Measurements from ENCODE around the gene NOTCH3. TPM values are rescaled to one million over a fixed set of nuclear protein-coding genes. Genes with fewer than 3 reads are reported as not detected.

Gene NOTCH3
- 10 to 100 TPM; 17.7 to 91.4 (median 41.4) TPM for total RNA-seq

DNA sequence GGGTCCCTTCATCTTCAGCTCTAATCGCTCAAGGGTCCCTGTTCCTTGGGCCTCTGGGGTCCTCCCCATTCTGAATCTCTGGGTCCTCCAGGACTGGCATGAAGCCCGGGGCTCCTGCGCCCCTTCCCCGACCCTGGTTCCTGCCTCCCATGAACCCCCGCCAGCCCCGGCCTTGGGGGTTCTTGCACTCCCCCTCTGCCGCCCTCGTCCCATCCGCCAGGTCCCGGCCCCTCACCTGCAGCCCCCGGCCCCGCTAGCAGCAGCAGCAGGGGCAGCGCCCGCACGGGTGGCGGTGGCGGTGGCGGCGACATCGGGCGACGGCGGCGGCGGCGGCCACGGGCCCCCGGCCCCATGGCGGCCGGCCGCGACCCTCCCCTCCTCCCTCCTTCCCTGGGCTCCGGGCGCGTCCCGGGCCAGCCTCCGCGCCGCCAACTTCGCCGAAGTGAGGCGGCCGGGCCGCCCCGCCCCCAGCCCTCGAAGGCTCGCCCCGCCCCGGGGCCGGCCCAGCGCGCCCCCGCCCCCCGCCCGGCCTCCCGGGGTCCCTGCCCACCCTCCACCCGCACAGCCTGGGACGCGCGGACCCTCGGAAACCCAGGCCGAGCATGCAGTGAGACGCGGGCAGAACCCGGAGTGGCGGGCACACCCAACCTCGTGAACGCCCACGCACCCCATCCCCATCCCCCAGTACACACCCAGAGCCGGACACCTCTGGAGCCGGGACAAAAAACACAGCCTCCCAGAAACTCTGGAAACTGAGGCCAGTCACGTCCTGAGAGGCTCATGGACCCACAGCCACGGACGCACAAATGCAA is at the start of gene NOTCH3:
TSS of gene NOTCH3 (minus strand) at position 443 of the 812 bp plus-strand sequence. CDS start at position 353, 90 bp downstream.
- TF ChIP-seq, protein P1, sequence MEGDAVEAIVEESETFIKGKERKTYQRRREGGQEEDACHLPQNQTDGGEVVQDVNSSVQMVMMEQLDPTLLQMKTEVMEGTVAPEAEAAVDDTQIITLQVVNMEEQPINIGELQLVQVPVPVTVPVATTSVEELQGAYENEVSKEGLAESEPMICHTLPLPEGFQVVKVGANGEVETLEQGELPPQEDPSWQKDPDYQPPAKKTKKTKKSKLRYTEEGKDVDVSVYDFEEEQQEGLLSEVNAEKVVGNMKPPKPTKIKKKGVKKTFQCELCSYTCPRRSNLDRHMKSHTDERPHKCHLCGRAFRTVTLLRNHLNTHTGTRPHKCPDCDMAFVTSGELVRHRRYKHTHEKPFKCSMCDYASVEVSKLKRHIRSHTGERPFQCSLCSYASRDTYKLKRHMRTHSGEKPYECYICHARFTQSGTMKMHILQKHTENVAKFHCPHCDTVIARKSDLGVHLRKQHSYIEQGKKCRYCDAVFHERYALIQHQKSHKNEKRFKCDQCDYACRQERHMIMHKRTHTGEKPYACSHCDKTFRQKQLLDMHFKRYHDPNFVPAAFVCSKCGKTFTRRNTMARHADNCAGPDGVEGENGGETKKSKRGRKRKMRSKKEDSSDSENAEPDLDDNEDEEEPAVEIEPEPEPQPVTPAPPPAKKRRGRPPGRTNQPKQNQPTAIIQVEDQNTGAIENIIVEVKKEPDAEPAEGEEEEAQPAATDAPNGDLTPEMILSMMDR (IDR thresholded peaks at IDR 0.05; ENCODE audit: low read depth), result no peak

DNA sequence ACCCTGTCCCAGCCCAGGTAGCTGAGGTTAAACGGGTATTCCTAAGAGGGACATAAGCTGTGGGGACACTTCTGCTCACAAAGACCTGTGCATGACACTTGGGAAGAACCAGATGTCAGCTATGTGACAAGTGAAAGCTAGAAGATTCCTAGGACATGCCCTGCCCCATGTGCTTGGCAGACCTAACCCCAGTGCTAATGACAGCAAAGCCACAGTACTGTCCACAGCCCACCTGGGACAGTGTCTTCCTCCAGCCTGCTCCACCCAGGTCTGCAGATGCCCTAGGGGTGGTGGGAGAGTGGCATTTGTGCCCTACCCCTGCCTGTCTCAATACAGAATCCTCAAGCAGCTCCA is 49.8 kb upstream of the NOTCH3 start:
- TF ChIP-seq, protein P1 (IDR thresholded peaks at IDR 0.05; ENCODE audit: low read depth), result no peak

DNA sequence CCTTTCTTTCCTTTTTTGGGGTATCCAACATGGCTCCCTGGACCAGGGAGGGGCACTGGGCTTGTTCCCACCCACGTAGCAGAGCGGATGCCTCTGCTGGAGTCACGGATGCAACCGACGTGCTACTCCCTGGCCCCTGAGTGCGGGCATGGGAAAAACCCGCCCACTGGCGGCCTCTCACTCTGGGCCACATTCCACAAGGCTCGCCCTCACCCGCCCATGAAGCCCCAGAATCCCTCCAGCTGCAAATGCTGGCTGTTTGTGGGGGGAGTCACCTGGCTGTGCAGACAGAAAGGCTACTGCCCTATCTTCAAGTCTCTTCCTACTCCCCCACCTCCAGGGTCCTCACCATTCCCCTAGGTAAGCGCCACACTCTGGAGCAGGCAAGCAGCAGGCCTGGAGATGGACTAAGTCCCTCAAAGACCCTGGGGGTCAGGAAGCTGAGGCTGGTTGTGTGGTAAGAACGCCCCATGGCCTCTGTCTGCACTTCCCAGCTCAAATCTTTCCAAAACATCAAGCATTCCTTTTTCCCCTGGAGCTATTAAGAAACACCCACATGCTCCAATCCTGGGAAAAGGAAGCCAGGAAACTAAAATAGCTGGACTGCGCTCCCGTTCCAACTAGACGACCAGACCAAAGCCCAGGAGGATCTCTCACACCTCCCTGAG is 49.3 kb upstream of the NOTCH3 start:
- TF ChIP-seq, protein P1 (IDR thresholded peaks at IDR 0.05; ENCODE audit: low read depth), result no peak

DNA sequence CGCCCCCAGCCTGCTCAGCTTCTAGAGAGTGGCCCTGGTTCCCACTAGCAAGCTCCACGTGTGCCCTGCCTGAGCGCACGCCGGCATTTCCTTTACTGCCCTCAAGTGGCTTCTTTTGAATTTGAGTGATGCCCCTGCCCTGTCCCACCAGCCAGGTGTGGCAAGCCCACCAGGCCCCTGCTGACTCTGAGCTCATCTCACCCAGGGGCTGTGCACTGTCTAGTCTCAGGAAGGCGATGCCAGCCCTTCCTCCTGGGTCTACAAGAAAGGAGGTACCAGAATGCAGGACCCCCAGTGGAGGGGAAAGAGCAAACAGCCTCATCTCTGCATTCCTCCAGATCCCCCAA is 48.7 kb upstream of the NOTCH3 start:
- TF ChIP-seq, protein P1 (IDR thresholded peaks at IDR 0.05; ENCODE audit: low read depth), result no peak

DNA sequence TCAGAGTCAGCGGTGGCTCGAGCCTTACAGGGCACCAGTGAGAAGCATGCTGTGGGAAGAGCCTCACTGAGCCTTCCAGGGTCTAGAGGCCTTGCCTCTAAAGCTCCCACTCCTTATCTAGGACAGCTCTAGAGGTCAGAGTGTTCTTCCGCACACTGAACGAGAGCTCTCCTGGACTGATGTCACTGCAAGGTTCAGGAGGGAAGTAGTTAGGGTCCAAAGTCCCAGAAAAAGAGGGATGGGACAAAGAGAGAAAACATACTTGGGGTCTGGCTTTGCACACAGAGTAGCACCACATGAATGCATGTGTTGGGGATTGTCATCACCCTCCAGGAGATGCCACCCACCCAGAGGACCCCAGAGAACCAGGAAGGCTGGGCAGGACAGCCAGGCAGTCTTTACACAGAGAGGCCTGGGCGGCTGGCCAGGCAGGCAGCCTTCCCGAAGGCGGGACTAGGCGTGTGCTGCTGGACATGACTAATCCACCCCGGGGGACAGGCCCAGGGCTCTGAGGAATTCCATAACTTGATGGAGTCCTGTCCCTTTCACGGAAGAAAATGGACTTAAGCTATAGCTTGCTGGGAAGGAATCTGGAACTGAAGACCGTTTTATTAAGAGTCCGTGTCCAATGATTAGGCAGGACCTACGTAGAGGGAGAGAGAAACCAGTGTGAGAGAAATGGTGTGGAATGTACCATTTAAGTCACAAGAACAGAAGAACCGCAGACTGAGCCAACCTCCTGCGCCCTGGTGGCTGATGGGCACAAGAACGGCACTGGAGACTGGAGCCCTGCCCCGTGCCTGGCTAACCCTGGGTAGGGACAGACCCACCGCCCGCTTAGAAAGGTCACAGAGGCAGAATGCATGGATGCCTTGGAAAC is 48.1 kb upstream of the NOTCH3 start:
- TF ChIP-seq, protein P1 (IDR thresholded peaks at IDR 0.05; ENCODE audit: low read depth), result no peak

DNA sequence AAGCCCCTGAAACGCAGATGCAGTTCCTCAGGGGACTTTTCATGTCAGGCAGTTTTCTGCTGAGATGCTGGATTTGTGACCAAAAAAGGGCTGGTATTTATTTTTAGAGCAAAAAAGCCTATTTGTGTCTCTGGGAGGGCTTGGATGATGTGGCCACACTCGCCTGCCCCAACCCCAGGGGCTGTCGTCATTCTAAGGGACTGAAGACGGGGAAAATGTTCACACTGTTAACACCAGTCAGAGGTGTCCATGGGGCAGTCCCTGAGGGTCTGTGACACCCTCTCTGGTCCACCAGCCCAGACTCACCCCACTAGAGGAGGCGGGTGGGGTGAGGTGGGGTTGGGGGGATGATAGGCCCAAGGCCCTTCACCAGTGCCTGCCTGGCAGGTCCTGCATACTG is 47.3 kb upstream of the NOTCH3 start:
- TF ChIP-seq, protein P1 (IDR thresholded peaks at IDR 0.05; ENCODE audit: low read depth), result no peak
